B cell (primary cell): Measurements from ENCODE around the gene PIK3C2G.

ENCODE experiments used
- EZH2 ChIP-seq: IDR thresholded peaks from 2 replicates; pipeline ENCODE4 v1.6.1; 2012; ENCODE audit warnings: borderline replicate concordance, low read depth, mild to moderate bottlenecking, moderate library complexity, low read length; ENCODE audit not compliant: insufficient read depth, poor library complexity, severe bottlenecking
- TF ChIP-seq, protein P1 (sequence below): fragments of 200-600 bp; IDR thresholded peaks from one replicate; pipeline ENCODE4 v1.8.0; 2022; ENCODE audit warnings: antibody characterized with exemption, mild to moderate bottlenecking

DNA sequence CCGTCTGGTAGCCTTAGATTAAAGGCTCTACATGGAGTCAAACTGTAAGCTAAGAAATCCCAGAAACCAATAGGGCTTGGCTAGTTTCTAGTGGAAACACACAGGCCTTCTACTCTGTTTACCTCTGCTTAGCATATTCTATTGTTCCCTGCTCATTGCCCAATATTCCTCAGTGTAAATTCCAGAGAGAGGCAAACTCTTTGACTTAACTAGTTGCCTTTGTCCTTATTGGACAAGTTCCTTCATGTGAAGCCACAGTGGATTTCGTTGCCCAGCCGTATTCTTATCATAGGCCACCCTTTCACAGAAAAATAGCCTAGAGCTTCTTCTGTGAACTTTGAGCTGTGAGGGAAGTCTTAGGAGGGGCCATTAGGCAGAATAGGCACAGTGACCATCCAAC lies 290.4 kb downstream of the PIK3C2G start:
- TF ChIP-seq, protein P1, sequence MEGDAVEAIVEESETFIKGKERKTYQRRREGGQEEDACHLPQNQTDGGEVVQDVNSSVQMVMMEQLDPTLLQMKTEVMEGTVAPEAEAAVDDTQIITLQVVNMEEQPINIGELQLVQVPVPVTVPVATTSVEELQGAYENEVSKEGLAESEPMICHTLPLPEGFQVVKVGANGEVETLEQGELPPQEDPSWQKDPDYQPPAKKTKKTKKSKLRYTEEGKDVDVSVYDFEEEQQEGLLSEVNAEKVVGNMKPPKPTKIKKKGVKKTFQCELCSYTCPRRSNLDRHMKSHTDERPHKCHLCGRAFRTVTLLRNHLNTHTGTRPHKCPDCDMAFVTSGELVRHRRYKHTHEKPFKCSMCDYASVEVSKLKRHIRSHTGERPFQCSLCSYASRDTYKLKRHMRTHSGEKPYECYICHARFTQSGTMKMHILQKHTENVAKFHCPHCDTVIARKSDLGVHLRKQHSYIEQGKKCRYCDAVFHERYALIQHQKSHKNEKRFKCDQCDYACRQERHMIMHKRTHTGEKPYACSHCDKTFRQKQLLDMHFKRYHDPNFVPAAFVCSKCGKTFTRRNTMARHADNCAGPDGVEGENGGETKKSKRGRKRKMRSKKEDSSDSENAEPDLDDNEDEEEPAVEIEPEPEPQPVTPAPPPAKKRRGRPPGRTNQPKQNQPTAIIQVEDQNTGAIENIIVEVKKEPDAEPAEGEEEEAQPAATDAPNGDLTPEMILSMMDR, result no peak
- TF ChIP-seq EZH2, result no peak
